Gastroesophageal sphincter (tissue), 4 donors: ENCODE results near the gene FKRP. TPM values are rescaled to one million over a fixed set of nuclear protein-coding genes. Genes with fewer than 3 reads are reported as not detected.
A peak's percentile ranks its signal among the peaks of the same experiment; 100 is the strongest.

ENCODE experiments used
- ATAC-seq: fragments of 150-250 bp; one replicate; pipeline ENCODE4 v1.9.1; 2016; ENCODE audit warnings: mild to moderate bottlenecking, moderate library complexity
- H3K27ac ChIP-seq, 4 donors: fragments of 200-600 bp; sonication (generic) in 3 of 4; 1 replicate in 3 of 4; 2 replicates in 1 of 4; pipeline ENCODE4 v1.5.1; 2016 to 2019
- H3K27me3 ChIP-seq: fragments of 200-600 bp; sonication (generic); one replicate; pipeline ENCODE4 v1.5.1; 2019
- H3K36me3 ChIP-seq, 2 donors: fragments of 200-600 bp; sonication (generic); one replicate each; pipeline ENCODE4 v1.5.1; 2019; ENCODE audit warnings: control low read depth in 1 of 2
- H3K4me1 ChIP-seq, 3 donors: fragments of 200-600 bp; sonication (generic); 1 replicate in 2 of 3; 2 replicates in 1 of 3; pipeline ENCODE4 v1.5.1; 2016 to 2019; ENCODE audit warnings: control low read depth in 2 of 3
- H3K4me3 ChIP-seq, 2 donors: fragments of 200-600 bp; sonication (generic); one replicate each; pipeline ENCODE4 v1.5.1; 2019; ENCODE audit warnings: mild to moderate bottlenecking in 1 of 2, moderate library complexity in 1 of 2
- H3K9me3 ChIP-seq, 3 donors: fragments of 200-600 bp; sonication (generic); one replicate each; pipeline ENCODE4 v1.5.1; 2017 to 2019; ENCODE audit warnings: control low read depth in 2 of 3
- CTCF ChIP-seq, 4 experiments: fragments of 200-600 bp in 2 of 4; fragments of 450-650 bp in 2 of 4; sonication (generic) in 1 of 4; IDR thresholded peaks; one replicate each; pipeline ENCODE4 v1.5.1; 2017 to 2019; ENCODE audit warnings: antibody characterized with exemption in 4 of 4, mild to moderate bottlenecking in 2 of 4, moderate library complexity in 2 of 4
- EP300 ChIP-seq: sonication (generic); formaldehyde crosslinking; IDR thresholded peaks from one replicate; pipeline ENCODE4 v1.6.1; 2017; ENCODE audit warnings: antibody characterized with exemption, mild to moderate bottlenecking
- POLR2A ChIP-seq, 2 donors: fragments of 450-650 bp; IDR thresholded peaks; one replicate each; pipeline ENCODE4 v1.6.1; 2017; ENCODE audit warnings: antibody characterized with exemption in 2 of 2, mild to moderate bottlenecking in 2 of 2, moderate library complexity in 1 of 2
- POLR2AphosphoS5 ChIP-seq: sonication (generic); formaldehyde crosslinking; IDR thresholded peaks from one replicate; pipeline ENCODE4 v1.6.1; 2017; ENCODE audit warnings: antibody characterized with exemption
- WGBS, 2 donors: methylation state at CpG; one replicate each; pipeline ENCODE4 v1.1.5; 2018; ENCODE audit warnings: low coverage in 1 of 2; 5-methylcytosine and 5-hydroxymethylcytosine counted together
- total RNA-seq, 4 donors: library from RNA; depleted of rRNA; stranded (reverse); fragments of >200 nt; gene quantifications; one replicate each; pipeline ENCODE4 v1.1.0, GENCODE V29; 2016

FKRP gene
- total RNA-seq, 4 donors from 2014 or later: 18.7 to 22.5 (median 20.3) TPM

GRCh38 chr19:46741447-46741846, 4.4 kb upstream of the FKRP start:
- 63 to 69% methylated on average over 3 to 5 of the region's 17 CpGs for WGBS, 2 donors
- H3K4me1 ChIP-seq: peaks cover 9 to 92% (median 58%) of the 10 kb centered on the region in 3 donors
- H3K27ac ChIP-seq: peak overlapping the region in 2 of 4 donors; percentile 0 to 73
- peaks cover 0 to 20% of the 10 kb centered on the region in 2 donors for H3K36me3 ChIP-seq
- no peaks in the 10 kb centered on the region for H3K9me3 ChIP-seq
- no peak for ATAC-seq
- no peak overlapping the region for H3K4me3 ChIP-seq
- no peaks in the 10 kb centered on the region for H3K27me3 ChIP-seq
- no peak for TF ChIP-seq POLR2AphosphoS5
- no peak for TF ChIP-seq POLR2A (IDR thresholded peaks at IDR 0.05)
- no peak for TF ChIP-seq CTCF (IDR thresholded peaks at IDR 0.05)
- TF ChIP-seq EP300: no peak

- Histone ChIP-seq H3K9me3 (no peaks in the 10 kb centered on the region), H3K27ac (no peak overlapping the region), H3K4me3 (no peak overlapping the region), H3K36me3 (peaks cover 0 to 4% of the 10 kb centered on the region in 2 donors), H3K27me3 (no peaks in the 10 kb centered on the region), H3K4me1 (peaks cover 9 to 92% (median 54%) of the 10 kb centered on the region in 3 donors)
- no peak for ATAC-seq
- WGBS, 2 donors: 60 to 61% methylated on average over 3 of the region's 4 CpGs
- TF ChIP-seq EP300: no peak
- no peak for TF ChIP-seq POLR2AphosphoS5
- no peak for TF ChIP-seq POLR2A (IDR thresholded peaks at IDR 0.05)
- no peak for TF ChIP-seq CTCF (IDR thresholded peaks at IDR 0.05)
These were observed 2.9 kb upstream of the FKRP start for GRCh38 chr19:46742926-46743480.

- H3K27me3 ChIP-seq: no peaks in the 10 kb centered on the region
- no peak overlapping the region for H3K4me3 ChIP-seq
- peaks cover 5 to 84% (median 48%) of the 10 kb centered on the region in 3 donors for H3K4me1 ChIP-seq
- TF ChIP-seq EP300 (no peak), POLR2AphosphoS5 (no peak), CTCF (IDR thresholded peaks at IDR 0.05) (no peak), POLR2A (IDR thresholded peaks at IDR 0.05) (no peak)
- peaks cover 0 to 10% of the 10 kb centered on the region in 2 donors for H3K36me3 ChIP-seq
- no peak for ATAC-seq
- H3K27ac ChIP-seq: no peak overlapping the region
- 84 to 96% methylated on average over 4 to 12 of the region's 12 CpGs for WGBS, 2 donors
- H3K9me3 ChIP-seq: no peaks in the 10 kb centered on the region
These were observed 1.7 kb upstream of the FKRP start for GRCh38 chr19:46744005-46744691.

- H3K27ac ChIP-seq: peak overlapping the region in 1 of 4 donors; percentile 97
- no peaks in the 10 kb centered on the region for H3K9me3 ChIP-seq
- WGBS, 2 donors: 6 to 20% methylated on average over 5 to 8 of the region's 8 CpGs
- peaks cover 0 to 16% of the 10 kb centered on the region in 2 donors for H3K36me3 ChIP-seq
- peak overlapping the region; percentile 96 to 100 for H3K4me3 ChIP-seq
- peaks cover 2 to 75% (median 39%) of the 10 kb centered on the region in 3 donors for H3K4me1 ChIP-seq
- TF ChIP-seq EP300: no peak
- no peak for TF ChIP-seq POLR2AphosphoS5
- no peak for TF ChIP-seq CTCF (IDR thresholded peaks at IDR 0.05)
- TF ChIP-seq POLR2A (IDR thresholded peaks at IDR 0.05): no peak
- ATAC-seq: no peak
- no peaks in the 10 kb centered on the region for H3K27me3 ChIP-seq
These were observed 827 bp upstream of the FKRP start for GRCh38 chr19:46745030-46745429.
